Adrenal gland (tissue), 5 donors: Measurements from ENCODE around the gene OR10A3.

Experiments used
- CTCF ChIP-seq, 6 experiments: fragments of 450-650 bp in 4 of 6; fragments of 200-600 bp in 2 of 6; sonication (generic) in 1 of 6; IDR thresholded peaks; 1 replicate in 5 of 6; 2 replicates in 1 of 6; pipeline versions ENCODE4 v1.5.1 to v1.8.0; 2016 to 2021; ENCODE audit warnings: antibody characterized with exemption in 6 of 6, mild to moderate bottlenecking in 2 of 6, moderate library complexity in 1 of 6
- POLR2A ChIP-seq, 2 donors: fragments of 450-650 bp; IDR thresholded peaks; one replicate each; pipeline ENCODE4 v1.6.1; 2017; ENCODE audit warnings: antibody characterized with exemption in 2 of 2, mild to moderate bottlenecking in 2 of 2, moderate library complexity in 1 of 2
- donor health status: DM: no; HTN: no; CAD: no.

GRCh38 chr11:7967097-7967496, 25.6 kb upstream of the OR10A3 start:
- TF ChIP-seq CTCF (IDR thresholded peaks at IDR 0.05), result no peak
- no peak for TF ChIP-seq POLR2A (IDR thresholded peaks at IDR 0.05)
